Measurements from ENCODE around the gene FAM171A2.

DNA sequence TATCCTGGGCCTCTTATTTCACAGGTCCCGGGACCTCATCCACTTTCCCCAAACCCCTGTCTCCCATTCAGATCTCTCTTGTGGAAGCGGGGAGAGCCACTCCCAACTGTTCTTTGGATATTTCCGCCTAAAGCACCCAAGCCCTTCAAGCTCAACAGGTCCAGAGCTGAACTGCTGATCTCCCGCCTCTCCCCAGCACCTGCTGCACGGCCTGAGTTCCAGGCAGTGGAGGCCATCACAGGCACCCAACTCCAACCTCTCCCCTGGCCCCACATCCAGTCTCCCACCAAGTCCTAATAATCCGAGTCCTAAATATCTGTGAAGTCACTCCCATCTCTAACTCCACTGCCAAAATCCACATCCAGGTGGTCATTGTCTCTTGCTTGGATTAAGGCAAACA, 19.3 kb upstream of the FAM171A2 start:
- TF ChIP-seq SUZ12 (IDR thresholded peaks at IDR 0.05; ENCODE audit: extremely low read depth, insufficient read depth, insufficient read length) (no peak), ZNF274 (IDR thresholded peaks at IDR 0.05; ENCODE audit: low read depth, low read length) (no peak), YY1 (IDR thresholded peaks at IDR 0.05; ENCODE audit: insufficient read depth, insufficient read length) (no peak)
